Measurements from ENCODE around the gene TOGARAM2.

- TF ChIP-seq CTCF (IDR thresholded peaks at IDR 0.05 in 4 of 5, conservative IDR thresholded peaks at IDR 0.05 in 1 of 5) (no peak), POLR2A (IDR thresholded peaks at IDR 0.05) (no peak)
Observed at GRCh38 chr2:29063056-29063455, 82.0 kb downstream of the TOGARAM2 start.
